ENCODE measurements around the gene TRA2B.
"Not testable (repeated sequence)": the region's sequence is repeated elsewhere in the genome, so short reads cannot be mapped to it uniquely, and the experiment has no call there.

The TRA2B gene

DNA sequence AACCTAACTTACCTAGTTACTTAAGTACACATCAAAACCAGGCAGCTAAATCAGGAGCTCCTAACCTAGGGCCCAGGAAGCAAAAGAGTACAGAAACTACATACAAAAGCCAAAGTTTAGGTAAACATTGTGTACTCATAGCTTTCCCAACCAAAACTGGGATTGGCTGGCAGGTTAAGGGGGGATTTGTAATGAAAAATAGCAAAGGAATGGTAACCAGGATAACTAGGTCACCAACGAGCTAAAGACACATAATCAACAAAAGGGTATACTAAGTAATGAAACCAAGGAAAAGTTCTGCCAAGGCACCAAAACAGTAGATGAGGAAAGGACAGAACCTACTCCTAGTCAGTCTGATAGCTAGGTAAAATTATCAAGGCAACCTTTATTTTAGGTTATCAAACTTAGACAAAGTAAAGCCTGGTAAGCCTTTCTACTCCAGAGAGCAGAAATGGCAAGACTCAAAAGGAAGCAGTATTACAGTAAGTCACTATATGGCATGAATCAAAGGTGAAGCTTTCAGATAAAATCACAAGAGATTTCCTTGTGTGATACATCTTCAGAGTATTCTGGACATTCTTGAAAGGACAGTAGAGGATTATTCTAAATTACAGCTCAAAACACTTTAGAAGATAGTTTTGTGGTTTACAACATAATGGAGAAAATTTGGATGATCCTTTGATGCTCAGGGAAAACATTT lies 10.2 kb downstream of the TRA2B start:
- no peak for DNase-seq

- no peak for DNase-seq
These were observed 11.4 kb downstream of the TRA2B start for GRCh38 chr3:185926445-185926844.

DNA sequence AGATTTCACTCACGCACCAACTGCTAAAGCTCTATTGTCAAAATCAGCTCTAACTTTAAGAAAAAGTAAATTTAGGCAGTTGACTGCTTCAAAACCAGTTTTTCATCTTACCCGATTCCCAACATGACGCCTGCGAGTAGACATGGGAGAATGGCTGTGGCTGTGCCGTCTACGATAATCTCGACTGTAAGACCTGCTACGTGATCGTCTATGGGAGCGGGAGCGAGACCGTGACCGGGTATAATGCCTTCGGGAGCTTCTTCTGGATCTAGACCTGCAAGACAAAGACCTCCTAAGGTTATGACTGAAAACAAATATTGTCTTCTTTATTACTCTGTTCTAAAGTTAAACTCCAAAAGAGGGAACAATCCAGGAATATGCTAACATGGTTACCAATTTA lies 12.5 kb downstream of the TRA2B start:
- no peak for DNase-seq

GRCh38 chr3:185924375-185924774 lies 13.4 kb downstream of the TRA2B start:
- DNase-seq: no peak

DNA sequence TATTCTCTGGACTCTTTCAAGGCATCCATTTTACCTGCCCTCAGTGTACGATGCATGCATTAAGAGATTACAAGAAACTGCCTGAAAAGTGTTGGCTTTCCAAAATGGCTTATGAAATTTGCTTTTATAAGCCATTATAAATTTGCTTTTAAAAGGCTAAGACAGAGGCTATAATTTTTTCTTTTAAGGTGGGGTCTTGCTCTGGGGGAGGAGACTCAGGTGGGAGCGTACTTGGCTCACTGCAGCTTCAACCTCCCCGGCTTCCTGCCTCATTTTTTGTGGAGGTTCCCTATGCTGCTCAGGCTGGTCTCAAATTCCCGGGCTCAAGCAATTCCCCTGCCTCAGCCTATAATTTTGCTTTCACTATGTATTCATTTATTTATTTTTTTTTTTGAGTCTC lies 17.6 kb downstream of the TRA2B start:
- DNase-seq: no peak

DNA sequence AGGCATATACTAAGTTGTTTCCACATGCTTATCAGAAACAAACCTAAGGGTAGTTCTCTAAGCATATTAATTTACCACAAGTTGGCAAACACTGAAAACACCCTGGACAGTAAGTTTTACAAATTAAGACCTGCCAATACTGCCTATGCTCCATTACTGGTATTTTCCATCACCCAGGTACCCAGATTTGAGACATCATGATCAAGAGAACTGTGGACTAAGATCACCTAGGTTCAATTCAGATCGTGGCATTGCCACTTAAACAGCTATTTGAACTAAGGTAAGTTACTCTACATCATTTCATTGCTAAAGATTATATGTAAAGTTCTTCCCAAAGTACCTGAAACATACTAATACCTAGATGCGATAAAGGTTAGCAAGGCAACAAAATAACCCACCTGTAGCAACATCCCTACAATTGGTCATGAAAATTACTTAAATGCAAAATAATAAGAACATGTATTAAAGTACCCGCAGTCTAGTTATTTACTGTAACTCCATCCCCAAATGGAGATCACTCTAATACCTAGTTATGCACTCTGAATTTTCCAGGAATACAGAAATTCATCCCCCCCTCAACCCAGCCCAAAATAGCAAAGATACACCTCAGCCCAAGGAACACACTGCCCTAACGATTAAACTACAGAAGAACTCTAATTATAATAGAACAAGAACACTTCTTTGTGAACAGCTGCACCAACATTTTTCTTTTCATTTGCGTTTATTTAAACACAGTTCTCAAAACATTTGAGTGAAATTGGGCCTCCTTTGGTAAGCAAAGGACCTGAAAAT lies 21.6 kb downstream of the TRA2B start:
- DNase-seq: no peak

DNA sequence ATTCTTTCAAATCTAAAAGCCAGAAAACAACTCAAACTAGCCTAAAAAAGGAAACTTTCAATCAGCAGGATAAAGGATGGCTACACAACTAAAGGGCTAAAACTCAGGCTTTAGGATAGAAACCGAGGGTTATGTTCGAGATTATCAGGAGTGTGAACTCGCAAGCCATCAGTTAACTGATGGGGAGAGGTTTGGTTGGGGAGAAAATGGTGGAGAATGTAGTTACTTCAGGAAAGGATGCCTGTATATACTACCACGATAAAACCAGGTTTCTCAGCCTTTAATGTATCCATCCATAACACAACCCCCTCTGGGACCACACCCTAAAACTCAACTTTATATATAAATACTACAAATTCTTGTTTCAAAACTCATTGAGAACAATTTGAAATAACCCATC lies 22.2 kb downstream of the TRA2B start:
- no peak for DNase-seq

GRCh38 chr3:185914911-185915629 lies 22.7 kb downstream of the TRA2B start:
- DNase-seq: no peak

- no peak for DNase-seq
These were observed 24.6 kb downstream of the TRA2B start for GRCh38 chr3:185912929-185913901.

DNA sequence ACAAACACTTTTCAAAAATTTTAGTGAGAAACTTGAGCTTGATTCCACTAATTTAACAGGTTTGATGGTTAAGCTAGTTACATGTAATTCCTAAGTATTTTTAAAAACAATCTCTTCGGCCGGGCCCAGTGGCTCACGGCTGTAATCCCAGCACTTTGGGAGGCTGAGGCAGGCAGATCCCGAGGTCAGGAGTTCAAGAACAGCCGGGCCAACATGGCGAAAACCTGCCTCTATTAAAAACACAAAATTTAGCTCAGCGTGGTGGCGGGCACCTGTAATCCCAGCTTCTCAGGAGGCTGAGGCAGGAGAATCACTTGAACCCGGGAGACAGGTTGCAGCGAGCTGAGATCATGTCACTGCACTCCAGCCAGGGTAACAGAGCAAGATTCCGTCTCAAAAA lies 25.3 kb downstream of the TRA2B start:
- DNase-seq: no peak

- not testable (repeated sequence) for DNase-seq
These were observed 26.8 kb downstream of the TRA2B start for GRCh38 chr3:185911076-185911448.

GRCh38 chr3:185910322-185911075 lies 27.3 kb downstream of the TRA2B start:
- DNase-seq: not testable (repeated sequence)

GRCh38 chr3:185909913-185910312 lies 27.9 kb downstream of the TRA2B start:
- not testable (repeated sequence) for DNase-seq

DNA sequence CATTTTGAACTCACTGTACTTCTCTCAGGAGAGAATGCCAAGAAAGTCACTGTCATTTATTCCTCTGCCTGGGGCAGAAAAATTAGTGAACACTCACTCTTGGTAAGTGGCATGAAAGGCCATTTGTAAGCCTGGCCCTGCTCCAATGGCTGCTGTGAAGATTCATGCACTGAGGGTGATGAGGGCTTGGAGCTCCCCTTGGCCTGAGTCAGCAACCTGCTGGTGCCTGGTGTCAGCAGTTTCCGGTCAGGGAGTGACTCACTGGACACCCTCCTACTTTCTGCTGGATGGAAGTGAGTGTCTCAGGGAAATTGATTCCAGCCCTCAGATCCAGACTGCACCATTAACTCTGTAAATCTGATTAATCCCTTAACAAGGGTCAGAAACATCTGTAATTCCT lies 37.6 kb downstream of the TRA2B start:
- DNase-seq: peak; percentile 88

GRCh38 chr3:185896636-185897035 lies 41.2 kb downstream of the TRA2B start:
- DNase-seq: no peak

GRCh38 chr3:185887066-185887465 lies 50.7 kb downstream of the TRA2B start:
- no peak for DNase-seq

DNA sequence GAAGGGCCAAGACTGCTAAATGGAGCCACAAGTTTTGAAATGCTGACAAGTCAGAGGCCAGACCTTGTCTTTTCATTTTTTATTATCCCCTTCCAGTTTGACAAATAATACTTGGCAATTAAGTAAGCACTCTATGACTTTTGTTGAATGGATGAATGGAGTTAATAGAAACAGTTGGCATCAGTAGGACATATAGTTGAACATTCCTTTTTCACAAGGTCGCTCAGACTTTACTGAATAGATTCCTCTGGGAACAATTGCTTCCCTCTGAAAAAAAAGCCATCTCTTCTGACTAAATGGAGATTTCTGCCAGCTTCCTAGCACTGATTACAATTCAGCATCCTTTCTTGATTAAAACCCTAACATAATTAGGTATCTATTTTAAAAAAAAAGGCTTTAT lies 53.2 kb downstream of the TRA2B start:
- DNase-seq: no peak

- DNase-seq: no peak
These were observed 55.9 kb downstream of the TRA2B start for GRCh38 chr3:185881926-185882325.

DNA sequence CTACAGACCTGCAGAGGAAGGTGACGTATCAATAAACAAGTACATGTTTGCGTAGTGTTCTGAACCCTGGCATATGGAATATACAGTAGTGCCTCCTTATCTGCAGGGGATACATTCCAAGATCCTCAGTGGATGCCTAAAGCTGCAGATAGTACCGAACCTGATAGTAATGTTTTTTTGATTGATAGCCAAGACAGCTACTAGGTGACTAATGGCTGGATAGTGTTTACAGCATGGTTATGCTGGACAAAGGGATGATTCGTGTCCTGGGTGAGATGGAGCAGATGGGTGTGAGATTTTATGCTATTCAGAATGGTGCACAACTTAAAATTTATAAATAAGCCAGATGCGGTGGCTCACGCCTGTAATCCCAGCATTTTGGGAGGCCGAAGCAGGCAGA lies 57.2 kb downstream of the TRA2B start:
- DNase-seq: no peak

DNA sequence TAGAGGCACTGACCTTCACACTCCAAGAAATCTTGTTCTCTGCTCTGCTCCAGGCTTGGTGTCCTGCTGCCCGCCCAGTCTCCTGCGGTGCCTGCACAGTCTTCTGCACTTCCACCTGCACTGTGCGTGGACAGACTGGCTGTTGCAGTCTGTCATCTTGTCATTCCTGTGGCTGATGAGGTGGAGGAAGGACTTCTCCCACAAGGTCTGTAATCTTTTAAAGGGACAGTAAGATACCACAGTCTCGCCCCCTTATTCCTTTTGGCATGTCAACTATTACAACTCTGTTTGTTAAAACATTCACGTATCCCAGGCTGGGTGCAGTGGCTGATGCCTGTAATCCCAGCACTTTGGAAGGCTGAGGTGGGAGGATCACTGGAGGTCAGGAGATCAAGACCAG lies 58.9 kb downstream of the TRA2B start:
- DNase-seq: no peak

DNA sequence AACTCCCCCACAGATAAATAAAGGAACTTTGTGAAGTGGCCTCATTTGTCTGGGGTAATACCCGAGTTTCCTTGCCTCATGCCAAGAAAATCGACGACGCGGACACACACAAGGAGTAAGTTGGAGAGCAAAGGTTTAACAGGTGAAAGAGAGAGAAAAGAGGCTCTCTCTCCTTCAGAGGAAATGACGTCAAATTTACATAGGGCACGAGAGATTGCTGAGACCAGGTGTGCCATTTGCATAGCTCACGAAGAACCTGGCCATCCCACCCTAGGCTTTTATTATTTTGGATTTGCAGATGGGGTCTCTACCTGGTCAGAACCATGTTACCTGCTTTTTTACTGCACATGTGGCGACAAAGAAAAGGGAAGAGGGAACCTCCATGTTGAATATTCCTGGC lies 63.7 kb downstream of the TRA2B start:
- DNase-seq: no peak

- DNase-seq: no peak
These were observed 70.2 kb downstream of the TRA2B start for GRCh38 chr3:185867650-185868049.
